Measurements from ENCODE around the gene NQO1. TPM values are rescaled to one million over a fixed set of nuclear protein-coding genes. Genes with fewer than 3 reads are reported as not detected.

Gene NQO1
- total RNA-seq, 2 donors from 2014 or later: 1.7 to 2.5 TPM

DNA sequence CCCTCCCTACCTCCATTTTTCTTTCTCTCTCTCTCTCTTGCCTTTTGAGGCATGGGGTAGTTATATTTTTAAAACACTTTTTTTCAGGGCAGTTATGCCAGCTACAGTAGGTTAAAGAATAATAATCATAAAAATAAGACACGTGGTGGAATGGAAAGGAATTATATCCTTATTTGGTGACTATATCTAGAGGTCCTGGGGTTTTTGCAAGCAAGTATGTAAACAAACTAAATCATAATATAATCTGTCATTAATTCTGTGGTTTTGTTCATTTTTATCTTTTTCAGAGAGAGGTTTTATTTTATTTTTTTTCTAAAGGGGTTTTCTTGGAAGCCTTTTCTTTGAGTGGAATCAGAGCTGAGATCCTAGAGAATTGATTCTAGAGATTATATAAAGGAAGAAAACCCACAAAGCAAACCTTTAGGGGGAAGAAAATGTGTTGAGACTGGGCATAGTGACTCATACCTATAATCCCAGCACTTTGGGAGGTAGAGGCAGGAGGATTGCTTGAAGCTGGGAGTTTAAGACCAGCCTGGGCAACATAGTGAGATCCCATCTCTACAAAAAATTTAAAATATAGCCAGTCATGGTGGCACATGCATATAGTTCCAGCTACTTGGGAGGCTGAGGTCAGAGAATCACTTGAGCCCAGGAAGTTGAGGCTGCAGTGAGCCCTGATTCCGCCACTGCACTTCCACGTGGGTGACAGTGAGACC is 53.2 kb downstream of the NQO1 start:
- peaks cover 3% of the 10 kb centered on the region for H3K4me1 Mint-ChIP-seq
- peak overlapping the region; percentile 47 for H3K27ac Mint-ChIP-seq

GRCh38 chr16:69672315-69672997 is 53.9 kb downstream of the NQO1 start:
- no peak for ATAC-seq
- peaks cover 3% of the 10 kb centered on the region for H3K4me1 Mint-ChIP-seq
- H3K36me3 Mint-ChIP-seq (ENCODE audit: low read depth): peaks cover 7% of the 10 kb centered on the region
- no peak overlapping the region for H3K4me3 Mint-ChIP-seq
- H3K27ac Mint-ChIP-seq: peak overlapping the region; percentile 47
- no peaks in the 10 kb centered on the region for H3K9me3 ChIP-seq (ENCODE audit: control insufficient read depth, low read length, poor library complexity, severe bottlenecking)
- H3K27me3 Mint-ChIP-seq: no peaks in the 10 kb centered on the region
- no peak for DNase-seq

More for the DNA sequence above, 53.2 kb downstream of the NQO1 start:
- no peak for ATAC-seq
- no peak for DNase-seq
- H3K4me3 Mint-ChIP-seq: no peak overlapping the region
- peaks cover 7% of the 10 kb centered on the region for H3K36me3 Mint-ChIP-seq (ENCODE audit: low read depth)
- H3K27me3 Mint-ChIP-seq: no peaks in the 10 kb centered on the region
- H3K9me3 ChIP-seq (ENCODE audit: control insufficient read depth, low read length, poor library complexity, severe bottlenecking): no peaks in the 10 kb centered on the region

DNA sequence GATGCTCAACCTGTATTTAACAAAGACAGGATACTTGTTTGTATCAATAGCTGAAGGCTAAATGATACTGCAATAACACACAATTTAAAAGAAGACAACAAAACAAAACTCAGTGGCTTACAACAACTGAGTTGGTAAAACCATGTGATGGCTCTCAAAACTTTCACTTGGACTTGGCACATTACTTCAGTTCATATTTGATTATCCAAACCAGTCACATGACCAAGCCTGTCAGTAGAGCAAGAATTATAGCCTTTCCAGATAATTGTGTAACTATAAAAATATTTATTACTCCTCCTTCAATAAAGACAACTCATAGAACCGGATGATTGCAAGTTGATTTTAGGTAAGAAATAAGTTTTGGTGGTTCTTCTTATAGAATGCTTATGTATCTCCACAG is 56.8 kb downstream of the NQO1 start:
- H3K4me1 Mint-ChIP-seq: peaks cover 3% of the 10 kb centered on the region
- ATAC-seq (no peak), DNase-seq (no peak)
- H3K27me3 Mint-ChIP-seq: no peaks in the 10 kb centered on the region
- peaks cover 3% of the 10 kb centered on the region for H3K36me3 Mint-ChIP-seq (ENCODE audit: low read depth)
- peak overlapping the region; percentile 16 for H3K27ac Mint-ChIP-seq
- no peak overlapping the region for H3K4me3 Mint-ChIP-seq
- no peaks in the 10 kb centered on the region for H3K9me3 ChIP-seq (ENCODE audit: control insufficient read depth, low read length, poor library complexity, severe bottlenecking)

DNA sequence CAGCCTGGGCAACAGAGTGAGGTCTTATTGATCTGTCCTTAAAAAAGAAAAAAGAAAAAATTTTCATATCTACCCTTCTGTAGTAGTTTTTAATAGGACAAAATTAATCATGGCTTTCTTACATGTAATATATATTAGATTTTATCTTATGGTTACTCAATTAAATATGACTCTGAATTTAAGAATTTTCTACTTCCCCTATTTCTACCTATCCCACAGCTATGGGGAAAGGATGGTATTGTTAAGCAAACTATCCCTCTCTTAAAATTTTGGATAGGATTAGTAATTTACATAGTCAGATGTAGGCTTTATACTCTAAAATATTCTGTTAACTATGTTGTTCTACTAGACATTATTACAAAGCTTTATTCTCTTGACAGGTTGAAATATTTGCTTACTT is 62.5 kb downstream of the NQO1 start:
- Mint-ChIP-seq H3K36me3 (ENCODE audit: low read depth) (no peaks in the 10 kb centered on the region), H3K27me3 (no peaks in the 10 kb centered on the region), H3K4me3 (no peak overlapping the region), H3K27ac (no peak overlapping the region), H3K4me1 (no peaks in the 10 kb centered on the region)
- DNase-seq: no peak
- no peaks in the 10 kb centered on the region for H3K9me3 ChIP-seq (ENCODE audit: control insufficient read depth, low read length, poor library complexity, severe bottlenecking)
- ATAC-seq: no peak

DNA sequence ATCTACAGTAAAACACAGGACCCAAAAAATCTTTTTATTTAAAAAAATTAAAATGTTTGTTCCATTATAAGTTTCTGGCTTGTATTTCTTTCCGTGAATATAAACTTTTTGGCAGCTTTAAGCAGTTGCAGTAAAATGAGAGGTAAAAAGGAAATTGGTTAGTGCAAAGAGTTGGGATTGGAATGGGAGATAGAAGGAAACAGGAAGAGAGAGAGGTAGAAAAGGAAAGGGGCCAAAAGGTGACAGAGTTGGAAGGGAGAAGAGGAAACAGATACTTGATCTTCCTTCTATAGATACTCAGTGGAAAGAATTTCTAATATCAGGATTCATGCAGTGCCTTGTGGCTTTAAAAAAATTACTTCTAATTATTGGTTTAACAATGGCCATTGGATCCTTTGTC is 63.5 kb downstream of the NQO1 start:
- Mint-ChIP-seq H3K27me3 (no peaks in the 10 kb centered on the region), H3K4me1 (no peaks in the 10 kb centered on the region), H3K27ac (peak overlapping the region; percentile 34), H3K36me3 (ENCODE audit: low read depth) (no peaks in the 10 kb centered on the region), H3K4me3 (no peak overlapping the region)
- no peaks in the 10 kb centered on the region for H3K9me3 ChIP-seq (ENCODE audit: control insufficient read depth, low read length, poor library complexity, severe bottlenecking)
- ATAC-seq: no peak
- no peak for DNase-seq

GRCh38 chr16:69660166-69660565 is 66.2 kb downstream of the NQO1 start:
- Mint-ChIP-seq H3K27me3 (no peaks in the 10 kb centered on the region), H3K4me1 (no peaks in the 10 kb centered on the region), H3K4me3 (no peak overlapping the region), H3K27ac (no peak overlapping the region), H3K36me3 (ENCODE audit: low read depth) (no peaks in the 10 kb centered on the region)
- no peak for ATAC-seq
- no peak for DNase-seq
- no peaks in the 10 kb centered on the region for H3K9me3 ChIP-seq (ENCODE audit: control insufficient read depth, low read length, poor library complexity, severe bottlenecking)

Other genes with a start within 250 kb of the NQO1 start
- gene NFAT5, start 160.6 kb downstream of the NQO1 start, total RNA-seq: 10 to 100 TPM; 35.6 to 43.3 TPM
- gene NOB1, start 28.4 kb upstream of the NQO1 start, total RNA-seq: 10 to 100 TPM; 32.1 to 36.8 TPM
- 10 to 100 TPM; 60.6 to 64.9 TPM for gene WWP2, start 35.8 kb upstream of the NQO1 start, total RNA-seq
- 1 to 10 TPM; 1.8 to 2.1 TPM for gene CLEC18A, start 224.8 kb upstream of the NQO1 start, total RNA-seq

All from T-helper 17 cell (primary cell).